Mesothelial cell of epicardium (in vitro differentiated cells): ENCODE results near the gene HDAC11. TPM values are rescaled to one million over a fixed set of nuclear protein-coding genes. Genes with fewer than 3 reads are reported as not detected.
"Not testable (repeated sequence)": the region's sequence is repeated elsewhere in the genome, so short reads cannot be mapped to it uniquely, and the experiment has no call there.

ENCODE experiments used
- DNase-seq, 2 experiments: peaks; one replicate each; pipeline ENCODE4 v3.0.0; 2021; ENCODE audit warnings: low spot score in 2 of 2; ENCODE audit not compliant: unreplicated experiment in 2 of 2
- H3K27ac Mint-ChIP-seq: 2 replicates; pipeline ENCODE4 v1.8.0; 2021; ENCODE audit warnings: mixed read lengths
- H3K27me3 Mint-ChIP-seq: 2 replicates; pipeline ENCODE4 v1.8.0; 2021; ENCODE audit warnings: low read depth, mixed read lengths
- H3K36me3 Mint-ChIP-seq: 2 replicates; pipeline ENCODE4 v1.8.0; 2021; ENCODE audit warnings: mixed read lengths
- H3K4me1 Mint-ChIP-seq: 2 replicates; pipeline ENCODE4 v1.8.0; 2021; ENCODE audit warnings: mixed read lengths
- H3K4me3 Mint-ChIP-seq: 2 replicates; pipeline ENCODE4 v1.8.0; 2021; ENCODE audit warnings: mild to moderate bottlenecking, moderate library complexity, mixed read lengths
- H3K9me3 Mint-ChIP-seq: 2 replicates; pipeline ENCODE4 v1.8.0; 2021; ENCODE audit warnings: mixed read lengths
- total RNA-seq: library from RNA; stranded (reverse); gene quantifications from 3 replicates; pipeline ENCODE4 v1.2.1, GENCODE V29; 2021
- TF ChIP-seq, protein P1 (sequence below): fragments of 200-600 bp; sonication (generic); IDR thresholded peaks from one replicate; pipeline ENCODE4 v1.5.0; 2021; ENCODE audit warnings: antibody characterized with exemption; ENCODE audit not compliant: unreplicated experiment

HDAC11 gene, protein sequence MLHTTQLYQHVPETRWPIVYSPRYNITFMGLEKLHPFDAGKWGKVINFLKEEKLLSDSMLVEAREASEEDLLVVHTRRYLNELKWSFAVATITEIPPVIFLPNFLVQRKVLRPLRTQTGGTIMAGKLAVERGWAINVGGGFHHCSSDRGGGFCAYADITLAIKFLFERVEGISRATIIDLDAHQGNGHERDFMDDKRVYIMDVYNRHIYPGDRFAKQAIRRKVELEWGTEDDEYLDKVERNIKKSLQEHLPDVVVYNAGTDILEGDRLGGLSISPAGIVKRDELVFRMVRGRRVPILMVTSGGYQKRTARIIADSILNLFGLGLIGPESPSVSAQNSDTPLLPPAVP
- total RNA-seq = 15.4 to 19.1 TPM (median 16.4 TPM) in 3 replicates

DNA sequence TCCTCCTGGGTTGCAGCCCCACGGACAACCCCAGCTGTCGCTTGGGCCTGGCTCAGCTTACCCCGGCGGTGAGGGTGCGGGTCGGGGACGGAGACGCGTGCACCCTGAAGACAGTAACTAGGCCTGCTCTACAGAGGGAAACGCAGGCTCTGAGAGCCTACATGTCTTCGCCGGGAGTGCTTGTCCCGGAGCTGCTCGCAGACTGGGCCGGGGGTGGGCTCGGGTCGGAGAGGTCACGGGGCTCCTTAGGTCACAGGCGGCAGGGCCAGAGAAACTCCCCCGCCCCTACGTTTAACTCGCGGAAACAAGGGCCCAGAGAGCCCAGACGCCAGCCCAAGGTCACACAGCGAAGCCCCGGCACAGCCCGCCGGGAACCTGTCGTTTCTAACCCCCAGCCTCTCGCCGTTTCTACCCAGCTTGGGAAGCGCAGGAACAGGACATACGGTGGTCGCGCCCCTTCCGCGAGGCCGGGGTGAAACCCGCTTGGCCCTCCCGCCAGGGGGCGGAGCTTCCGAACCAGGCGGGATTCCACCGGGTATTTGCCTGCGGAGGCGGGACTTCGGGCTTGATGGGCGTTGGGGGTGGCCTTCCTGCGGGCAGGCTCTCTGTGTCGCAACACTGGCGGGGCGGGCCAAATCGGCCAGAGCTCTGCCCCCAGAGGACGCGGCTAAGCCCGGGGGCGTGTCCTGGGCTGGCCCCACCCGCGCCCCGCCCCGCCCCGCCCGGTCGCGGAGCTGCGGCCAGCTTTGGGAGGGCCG, at the start of gene HDAC11:
Gene HDAC11, plus strand, starts transcription at position 725 of the 758 bp plus-strand sequence. CDS start 42 bp downstream, outside the sequence.
- no peaks in the 10 kb centered on the region for H3K27me3 Mint-ChIP-seq
- H3K4me1 Mint-ChIP-seq = peaks cover 52% of the 10 kb centered on the region
- H3K9me3 Mint-ChIP-seq = no peaks in the 10 kb centered on the region

DNA sequence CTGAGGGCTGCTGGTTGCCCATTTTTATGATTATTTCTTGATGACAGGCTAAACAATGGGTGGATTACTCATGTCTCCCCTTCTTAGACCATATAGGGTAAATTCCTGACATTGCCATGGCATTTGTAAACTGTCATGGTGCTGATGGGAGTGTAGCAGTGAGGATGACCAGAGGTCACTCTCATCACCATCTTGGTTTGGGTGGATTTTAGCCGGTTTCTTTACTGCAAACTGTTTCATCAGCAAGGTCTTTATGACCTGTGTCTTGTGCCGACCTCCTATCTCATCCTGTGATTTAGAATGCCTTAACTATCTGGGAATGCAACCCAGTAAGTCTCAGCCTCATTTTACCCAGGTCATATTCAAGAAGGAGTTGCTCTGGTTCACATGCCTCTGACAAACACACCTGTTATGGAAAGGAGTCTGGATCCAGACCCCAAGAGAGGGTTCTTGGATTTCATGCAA, 49.7 kb upstream of the HDAC11 start:
- not testable (repeated sequence) for H3K4me3 Mint-ChIP-seq, H3K9me3 Mint-ChIP-seq, DNase-seq, H3K27ac Mint-ChIP-seq, H3K4me1 Mint-ChIP-seq, H3K36me3 Mint-ChIP-seq
- H3K27me3 Mint-ChIP-seq = peaks cover 19% of the 10 kb centered on the region

More for the DNA sequence above, at the start of gene HDAC11:
- TF ChIP-seq, protein P1, sequence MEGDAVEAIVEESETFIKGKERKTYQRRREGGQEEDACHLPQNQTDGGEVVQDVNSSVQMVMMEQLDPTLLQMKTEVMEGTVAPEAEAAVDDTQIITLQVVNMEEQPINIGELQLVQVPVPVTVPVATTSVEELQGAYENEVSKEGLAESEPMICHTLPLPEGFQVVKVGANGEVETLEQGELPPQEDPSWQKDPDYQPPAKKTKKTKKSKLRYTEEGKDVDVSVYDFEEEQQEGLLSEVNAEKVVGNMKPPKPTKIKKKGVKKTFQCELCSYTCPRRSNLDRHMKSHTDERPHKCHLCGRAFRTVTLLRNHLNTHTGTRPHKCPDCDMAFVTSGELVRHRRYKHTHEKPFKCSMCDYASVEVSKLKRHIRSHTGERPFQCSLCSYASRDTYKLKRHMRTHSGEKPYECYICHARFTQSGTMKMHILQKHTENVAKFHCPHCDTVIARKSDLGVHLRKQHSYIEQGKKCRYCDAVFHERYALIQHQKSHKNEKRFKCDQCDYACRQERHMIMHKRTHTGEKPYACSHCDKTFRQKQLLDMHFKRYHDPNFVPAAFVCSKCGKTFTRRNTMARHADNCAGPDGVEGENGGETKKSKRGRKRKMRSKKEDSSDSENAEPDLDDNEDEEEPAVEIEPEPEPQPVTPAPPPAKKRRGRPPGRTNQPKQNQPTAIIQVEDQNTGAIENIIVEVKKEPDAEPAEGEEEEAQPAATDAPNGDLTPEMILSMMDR = no peak
- peak within 1 kb of the TSS; percentile 86 for H3K4me3 Mint-ChIP-seq
- peaks cover 4% of the 10 kb centered on the region for H3K36me3 Mint-ChIP-seq
- peak within 1 kb of the TSS; percentile 90 for H3K27ac Mint-ChIP-seq
- peak; percentile 95 to 97 for DNase-seq

DNA sequence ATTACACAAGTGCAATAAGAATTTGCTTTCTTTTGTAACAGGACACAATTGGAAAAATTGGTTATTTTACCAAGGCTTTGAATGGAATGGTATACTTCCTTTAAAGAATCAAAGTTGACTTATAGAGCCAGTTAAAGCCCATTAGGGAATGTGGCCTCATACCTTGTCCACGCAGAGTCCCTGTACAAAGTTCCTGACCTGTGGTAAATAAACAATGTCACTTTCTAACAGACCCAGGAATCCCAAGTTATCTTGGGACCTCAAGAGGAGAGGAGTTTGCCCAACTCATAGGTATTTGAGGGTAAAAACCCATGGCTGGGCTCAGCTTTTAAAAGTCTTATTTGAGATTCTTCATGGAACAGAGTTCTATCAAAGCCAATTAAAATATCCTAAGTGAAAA, 48.0 kb upstream of the HDAC11 start:
- no peaks in the 10 kb centered on the region for H3K9me3 Mint-ChIP-seq
- no peak overlapping the region for H3K27ac Mint-ChIP-seq
- peaks cover 22% of the 10 kb centered on the region for H3K27me3 Mint-ChIP-seq
- no peak for DNase-seq
- no peaks in the 10 kb centered on the region for H3K4me1 Mint-ChIP-seq
- no peaks in the 10 kb centered on the region for H3K36me3 Mint-ChIP-seq
- TF ChIP-seq, protein P1 = no peak
- no peak overlapping the region for H3K4me3 Mint-ChIP-seq

DNA sequence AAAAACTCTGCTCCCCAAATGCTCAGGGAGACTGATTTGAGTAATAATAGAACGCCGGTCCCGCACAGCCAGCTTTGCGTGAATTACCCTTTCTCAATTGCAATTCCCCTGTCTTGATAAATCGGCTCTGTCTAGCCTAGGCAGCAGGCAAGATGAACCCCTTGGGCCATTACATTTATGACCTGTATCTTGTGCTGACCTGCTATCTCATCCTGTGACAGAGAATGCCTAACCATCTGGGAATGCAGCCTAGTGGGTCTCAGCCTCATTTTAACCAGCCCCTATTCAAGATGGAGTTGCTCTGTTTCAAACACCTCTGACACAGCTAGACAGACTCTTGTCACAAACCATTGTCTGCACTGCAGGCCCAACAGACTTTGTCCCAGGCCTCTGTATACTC, 46.2 kb upstream of the HDAC11 start:
- H3K36me3 Mint-ChIP-seq = no peaks in the 10 kb centered on the region
- H3K9me3 Mint-ChIP-seq = no peaks in the 10 kb centered on the region
- H3K27me3 Mint-ChIP-seq = peaks cover 21% of the 10 kb centered on the region
- DNase-seq = no peak
- no peaks in the 10 kb centered on the region for H3K4me1 Mint-ChIP-seq
- H3K4me3 Mint-ChIP-seq = no peak overlapping the region
- TF ChIP-seq, protein P1 = no peak
- no peak overlapping the region for H3K27ac Mint-ChIP-seq

DNA sequence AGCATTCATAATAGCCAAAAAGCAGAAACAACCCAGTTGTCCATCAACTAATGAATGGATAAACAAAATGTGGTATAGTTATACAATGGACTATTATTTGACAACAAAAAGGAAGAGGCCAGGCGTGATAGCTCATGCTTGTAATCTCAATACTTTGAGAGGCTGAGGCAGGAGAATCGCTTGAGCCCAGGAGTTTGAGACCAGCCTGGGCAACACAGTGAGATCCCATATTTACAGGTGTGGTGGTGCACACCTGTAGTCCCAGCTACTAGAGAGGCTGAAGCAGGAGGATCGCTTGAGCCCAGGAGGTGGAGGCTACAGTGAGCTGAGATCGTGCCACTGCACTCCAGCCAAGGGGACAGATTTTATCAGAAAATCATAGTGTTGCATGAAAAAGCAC, 43.9 kb upstream of the HDAC11 start:
- not testable (repeated sequence) for H3K4me3 Mint-ChIP-seq, H3K9me3 Mint-ChIP-seq, DNase-seq, H3K36me3 Mint-ChIP-seq, H3K4me1 Mint-ChIP-seq, H3K27ac Mint-ChIP-seq
- H3K27me3 Mint-ChIP-seq = peaks cover 11% of the 10 kb centered on the region

DNA sequence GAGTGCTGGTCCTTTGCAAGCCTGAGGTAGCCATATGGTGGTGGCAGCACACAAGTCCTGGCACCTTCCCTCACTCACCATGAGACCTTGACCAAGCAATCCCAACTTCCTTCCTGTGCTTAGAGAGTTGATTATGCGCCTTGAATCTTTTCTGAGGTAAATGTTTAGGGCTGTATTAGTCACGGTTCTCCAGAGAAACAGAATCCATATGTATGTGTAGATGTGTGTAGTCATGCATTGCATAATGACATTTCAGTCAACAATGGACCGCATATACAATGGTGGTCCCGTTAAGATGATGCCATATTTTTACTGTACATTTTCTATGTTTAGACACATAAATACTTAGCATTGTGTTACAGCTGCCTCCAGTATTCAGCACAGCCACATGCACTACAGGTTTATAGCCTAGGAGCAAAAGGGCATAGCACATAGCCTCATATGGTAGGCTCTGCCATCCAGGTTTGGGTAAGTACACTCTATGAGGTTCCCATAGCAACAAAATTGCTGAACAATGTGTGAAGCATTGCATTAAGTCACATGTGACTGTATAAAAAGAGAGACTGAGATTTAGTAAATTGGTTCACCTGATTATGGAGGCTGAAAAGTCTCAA, 39.8 kb upstream of the HDAC11 start:
- no peaks in the 10 kb centered on the region for H3K4me1 Mint-ChIP-seq

DNA sequence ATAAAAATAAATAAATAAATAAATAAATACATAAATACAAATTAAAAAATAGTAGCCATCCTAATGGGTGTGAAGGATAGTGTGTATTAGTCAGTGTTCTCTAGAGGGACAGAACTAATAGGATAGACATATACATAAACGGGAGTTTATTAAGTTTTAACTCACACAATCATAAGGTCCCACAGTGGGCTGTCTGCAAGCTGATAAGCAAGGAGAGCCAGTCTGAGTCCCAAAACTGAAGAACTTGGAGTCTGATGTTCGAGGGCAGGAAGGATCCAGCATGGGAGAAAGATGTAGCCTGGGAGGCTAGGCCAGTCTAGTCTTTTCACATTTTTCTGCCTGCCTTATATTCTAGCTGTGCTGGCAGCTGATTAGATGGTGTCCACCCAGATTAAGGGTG, 37.2 kb upstream of the HDAC11 start:
- H3K9me3 Mint-ChIP-seq, DNase-seq, H3K27me3 Mint-ChIP-seq, H3K27ac Mint-ChIP-seq, H3K4me3 Mint-ChIP-seq, H3K4me1 Mint-ChIP-seq, H3K36me3 Mint-ChIP-seq: not testable (repeated sequence)

More for the DNA sequence above, 39.8 kb upstream of the HDAC11 start:
- Mint-ChIP-seq H3K9me3 (peaks cover 2% of the 10 kb centered on the region), H3K4me3 (no peak overlapping the region), H3K27ac (no peak overlapping the region), H3K27me3 (peaks cover 11% of the 10 kb centered on the region), H3K36me3 (peaks cover 2% of the 10 kb centered on the region)
- no peak for DNase-seq
- TF ChIP-seq, protein P1 = no peak
